ENCODE results near the gene SUN2.

GRCh38 chr22:38744981-38745380 is 10.8 kb downstream of the SUN2 start:
- TF ChIP-seq CTCF (conservative IDR thresholded peaks at IDR 0.05 in 1 of 2, IDR thresholded peaks at IDR 0.05 in 1 of 2; ENCODE audit: low read depth in 1 of 2, low read length in 2 of 2): no peak
- TF ChIP-seq EZH2 (IDR thresholded peaks at IDR 0.05; ENCODE audit: low read length, missing control alignments): no peak

All from fibroblast of lung (primary cell).